ENCODE results near the gene OCA2.

Gene OCA2

DNA sequence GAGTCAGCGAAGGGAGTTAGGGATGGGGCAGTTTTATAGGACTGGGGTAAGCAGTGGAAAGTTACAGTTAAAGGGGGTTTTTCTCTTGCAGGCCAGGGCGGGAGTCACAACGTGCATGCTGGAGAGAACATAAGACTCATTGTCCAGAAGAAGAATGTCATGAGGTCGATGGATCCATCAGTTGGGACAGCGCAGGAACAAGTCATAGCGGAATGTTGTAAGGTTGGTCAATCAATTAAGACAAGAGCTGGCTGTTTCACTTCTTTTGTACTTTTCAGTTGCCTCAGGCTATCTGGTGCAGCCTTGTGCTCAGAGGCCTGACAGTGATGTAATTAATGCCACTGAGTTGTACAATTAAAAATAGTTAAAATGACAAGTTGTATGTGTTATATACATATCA lies 165.6 kb downstream of the OCA2 start:
- no peak for DNase-seq

DNA sequence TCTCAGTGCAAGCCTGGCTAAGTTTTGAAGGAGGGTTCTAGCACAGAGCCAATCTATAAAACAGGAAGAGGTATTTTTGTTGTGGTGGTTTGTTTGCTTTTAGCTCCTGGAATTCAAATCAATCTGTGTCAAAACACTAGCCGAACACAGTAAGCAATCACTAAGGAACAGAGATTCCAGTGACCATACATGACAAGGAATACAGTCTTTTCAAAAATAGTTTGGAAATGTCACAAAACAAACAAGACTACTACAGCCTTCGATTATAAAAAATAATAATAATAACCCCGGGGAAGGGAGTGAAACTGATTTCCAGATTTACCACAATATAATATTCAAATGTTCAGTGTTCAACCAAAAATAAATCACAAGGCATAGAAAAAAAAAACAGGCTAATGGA lies 166.5 kb downstream of the OCA2 start:
- DNase-seq = no peak

DNA sequence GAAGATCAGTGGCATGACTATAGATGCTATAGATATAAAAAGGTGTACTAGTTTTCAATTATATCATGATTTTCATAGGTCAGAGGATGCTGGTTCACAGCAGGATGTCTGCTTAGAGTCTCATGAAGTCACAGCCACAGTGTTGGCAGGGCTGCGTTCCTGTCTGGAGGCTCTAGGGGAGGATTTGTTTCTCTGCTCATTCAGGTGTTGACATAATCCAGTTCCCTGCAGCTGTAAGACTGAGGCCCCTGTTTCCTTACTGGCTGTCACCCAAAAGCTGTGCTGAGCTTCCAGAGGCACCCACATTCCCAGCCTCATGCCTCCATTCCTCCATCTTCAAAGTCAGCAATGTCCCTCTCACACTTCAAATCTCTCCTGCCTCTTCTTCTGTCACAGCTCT lies 170.7 kb downstream of the OCA2 start:
- DNase-seq = no peak

DNA sequence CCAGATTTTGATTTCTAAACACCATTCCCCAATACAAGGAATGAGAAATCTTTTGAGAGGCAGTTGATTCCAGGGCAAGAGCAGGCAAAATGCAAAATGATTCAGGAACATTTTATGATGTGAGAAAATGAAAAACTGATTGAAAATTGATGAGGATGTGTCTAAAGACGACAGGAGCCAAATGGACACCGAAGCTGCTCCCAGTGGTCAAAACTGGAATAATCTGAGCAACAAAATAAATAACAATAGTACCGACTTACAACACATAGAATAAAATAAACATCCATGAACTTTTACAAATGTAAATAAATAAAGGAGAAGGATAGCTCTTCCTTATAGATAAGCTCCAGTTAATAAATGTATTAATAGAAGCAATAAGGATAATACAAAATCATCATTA lies 186.8 kb downstream of the OCA2 start:
- no peak for DNase-seq

DNA sequence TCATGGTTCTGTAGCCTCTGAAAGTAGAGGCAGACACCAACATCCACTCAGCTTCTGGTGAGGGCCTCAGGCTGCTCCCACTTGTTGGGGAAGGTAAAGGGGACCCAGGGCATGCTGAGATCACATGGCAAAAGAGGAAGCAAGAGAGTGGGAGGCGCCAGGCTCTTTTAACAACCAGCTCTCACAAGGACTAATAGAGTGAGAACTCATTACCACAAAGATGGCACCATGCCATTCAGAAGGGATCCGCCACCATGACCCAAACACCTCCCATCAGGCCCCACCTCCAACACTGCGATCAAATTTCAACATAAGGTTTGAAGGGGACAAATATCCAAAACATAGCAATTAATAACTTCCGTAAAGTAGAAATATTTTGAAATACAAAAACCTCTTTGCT lies 192.3 kb downstream of the OCA2 start:
- no peak for DNase-seq

DNA sequence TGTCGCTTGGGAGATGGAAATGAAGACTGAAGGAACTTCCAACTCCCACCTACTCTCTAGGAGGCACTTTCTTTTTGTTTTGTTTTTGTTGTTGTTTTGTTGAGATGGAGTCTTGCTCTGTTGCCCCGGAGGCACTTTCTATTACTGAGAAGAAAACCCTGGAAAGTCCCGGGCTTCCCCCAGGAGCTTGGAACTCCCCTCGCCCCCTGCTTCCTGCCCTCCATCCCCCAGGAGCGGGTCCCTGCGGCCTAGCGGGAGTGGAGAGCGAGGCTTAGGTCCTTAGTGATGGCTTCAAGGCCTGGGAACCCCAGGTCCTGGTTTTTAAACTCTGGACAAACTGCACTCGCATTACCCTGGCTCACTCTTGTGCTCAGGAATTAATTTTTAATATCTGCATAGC lies 195.7 kb downstream of the OCA2 start:
- no peak for DNase-seq

DNA sequence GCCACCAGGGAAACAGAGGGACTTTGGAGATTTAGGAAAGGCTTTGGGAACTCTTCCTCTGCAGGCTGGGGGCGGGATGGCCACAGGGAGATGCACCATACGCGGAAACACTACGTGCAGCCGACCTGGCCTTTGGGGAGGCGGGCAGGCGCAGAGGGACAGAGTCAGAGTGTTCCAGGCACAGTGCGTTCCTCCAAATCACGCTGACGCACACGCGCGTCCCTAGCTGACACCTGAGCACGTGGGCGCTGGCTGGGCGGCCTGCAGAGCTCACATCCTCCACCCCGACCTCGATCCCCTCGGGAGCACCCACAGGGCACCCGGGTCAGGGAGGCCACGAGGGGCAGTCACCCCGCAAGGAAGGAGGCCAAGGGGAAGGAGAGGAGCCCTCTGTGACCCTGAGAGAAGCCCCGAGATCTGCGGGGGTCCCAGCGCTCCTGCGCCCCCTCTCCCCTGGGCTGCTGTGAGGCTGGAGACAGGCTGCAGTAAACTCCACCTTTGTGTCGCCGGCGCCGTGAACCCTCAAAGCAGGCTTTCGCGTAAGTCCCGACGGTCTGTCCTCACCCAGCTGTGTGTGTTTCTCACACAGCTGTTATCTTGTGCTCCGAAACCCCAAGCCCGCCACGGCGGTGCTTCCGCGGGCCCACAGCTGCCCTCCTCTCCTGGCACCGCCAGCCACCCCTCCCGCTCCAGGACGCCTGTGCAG lies 196.3 kb downstream of the OCA2 start:
- DNase-seq = no peak

DNA sequence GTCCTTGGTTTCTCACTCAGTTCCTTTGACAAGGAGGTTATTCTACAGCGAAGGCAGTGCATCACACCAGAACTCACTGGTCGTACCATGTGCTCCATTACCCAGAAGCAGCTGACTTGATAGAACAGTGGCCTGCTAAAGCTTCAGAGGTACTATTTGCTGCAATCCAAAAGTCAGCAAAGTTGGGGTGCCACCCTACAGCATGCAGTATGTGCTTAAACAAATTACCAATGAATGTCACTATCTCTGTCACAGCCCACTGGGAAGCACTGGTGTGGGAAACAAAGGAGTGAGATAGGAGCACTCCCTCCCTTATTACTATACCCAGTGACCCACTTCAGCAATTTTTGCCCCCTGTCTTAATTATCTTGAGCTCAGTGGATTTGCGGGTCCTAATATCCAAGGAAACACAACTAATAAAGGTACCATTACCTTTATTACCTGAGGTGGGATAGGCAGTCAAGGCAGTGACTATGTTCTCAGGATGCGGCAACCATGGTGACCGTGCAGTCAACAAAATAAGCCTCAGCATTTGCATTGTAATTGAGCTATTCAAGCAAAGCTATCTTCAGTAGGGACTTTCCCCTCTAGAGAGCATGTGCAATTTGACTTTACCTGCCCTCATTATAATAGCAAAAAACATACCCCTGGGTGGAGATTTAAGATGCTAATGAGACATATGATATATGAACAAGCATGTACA lies 199.4 kb downstream of the OCA2 start:
- DNase-seq = no peak

DNA sequence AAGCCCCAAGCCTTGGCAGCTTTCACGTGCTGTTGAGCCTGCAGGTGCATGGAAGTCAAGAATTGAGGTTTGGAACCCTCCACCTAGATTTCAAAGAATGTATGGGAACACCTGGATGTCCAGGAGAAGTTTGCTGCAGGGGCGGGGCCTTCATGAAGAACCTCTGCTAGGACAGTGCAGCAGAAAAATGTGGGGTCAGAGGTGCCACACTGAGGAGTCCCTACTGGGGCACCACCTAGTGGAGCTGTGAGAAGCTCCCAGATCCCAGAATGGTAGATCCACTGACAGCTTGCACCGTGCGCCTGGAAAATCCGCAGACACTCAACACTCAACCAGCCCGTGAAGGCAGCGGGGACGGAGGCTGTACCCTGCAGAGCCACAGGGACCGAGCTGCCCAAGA lies 201.6 kb downstream of the OCA2 start:
- no peak for DNase-seq

DNA sequence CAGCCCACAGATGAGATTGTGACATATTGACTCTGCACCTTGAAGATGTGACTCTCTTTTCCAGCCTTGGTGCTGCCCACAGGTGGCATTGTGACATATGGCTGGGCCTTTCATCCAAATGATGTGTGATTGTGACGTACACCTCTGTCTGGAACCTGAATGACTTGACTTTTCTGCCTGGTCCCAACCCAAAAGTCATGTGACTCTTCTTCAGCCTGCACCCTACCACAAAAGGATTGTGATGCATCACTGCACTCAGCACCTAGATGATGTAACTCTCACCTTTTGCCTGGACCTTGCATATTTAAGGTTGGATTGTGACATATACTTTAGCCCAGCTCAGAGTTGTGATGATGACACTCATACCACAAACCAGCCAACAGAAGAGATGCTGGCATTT lies 204.5 kb downstream of the OCA2 start:
- DNase-seq = no peak

DNA sequence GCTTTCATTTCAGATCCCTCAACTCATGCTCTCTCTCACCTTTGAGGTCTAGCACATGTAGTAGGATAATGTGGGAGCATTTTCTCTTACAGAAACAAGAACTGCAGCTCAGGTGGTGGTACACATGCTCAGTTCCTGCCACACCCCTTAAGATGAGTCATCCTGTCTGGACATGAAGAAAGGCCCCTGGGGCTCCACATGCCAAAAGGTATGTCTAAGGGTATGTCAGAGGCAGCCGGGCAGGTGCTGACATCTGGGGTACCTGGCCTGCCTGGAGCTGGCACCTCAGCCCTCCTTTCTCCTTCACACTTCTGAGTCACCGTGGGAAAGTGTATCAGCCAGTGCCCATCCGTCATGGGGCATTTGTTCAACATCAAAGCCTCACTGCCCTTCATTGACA lies 209.9 kb downstream of the OCA2 start:
- DNase-seq = no peak

DNA sequence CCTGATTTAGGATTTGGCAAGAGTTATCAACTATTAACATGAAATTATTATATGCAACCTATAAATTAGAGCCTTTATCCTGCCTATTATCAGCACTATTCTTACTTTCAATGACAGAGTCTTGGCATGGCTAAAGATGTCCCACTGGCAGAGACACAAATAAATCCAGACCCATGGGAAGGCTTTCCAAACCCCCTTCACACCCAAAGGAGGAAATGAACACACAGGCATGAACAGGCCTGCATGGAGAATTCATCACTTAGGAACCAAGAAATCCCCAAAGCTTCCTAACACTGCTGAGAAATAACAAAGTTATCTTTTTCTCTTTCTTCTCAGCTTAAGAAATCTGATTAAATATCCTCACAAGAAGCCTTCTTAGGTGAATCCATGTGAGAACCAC lies 213.9 kb downstream of the OCA2 start:
- DNase-seq = no peak

DNA sequence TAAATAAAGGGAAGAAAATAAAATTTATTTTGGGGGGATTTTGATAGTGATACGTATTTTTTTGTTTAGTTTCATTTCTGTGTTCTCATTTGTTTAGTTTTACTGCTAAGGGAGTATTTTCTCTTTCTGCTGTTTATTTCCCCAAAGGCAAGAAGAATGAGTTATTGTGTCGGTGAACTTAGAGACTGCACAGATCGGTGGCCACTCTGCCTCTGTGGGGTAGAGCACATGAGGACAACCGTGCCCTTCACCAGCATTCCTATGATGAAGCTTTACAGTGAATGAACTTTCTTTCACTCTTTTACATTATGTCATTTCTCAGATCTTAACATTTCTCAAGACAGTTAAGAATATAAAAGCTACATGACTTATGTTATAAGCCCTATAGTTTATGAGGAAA lies 214.4 kb downstream of the OCA2 start:
- DNase-seq = no peak

DNA sequence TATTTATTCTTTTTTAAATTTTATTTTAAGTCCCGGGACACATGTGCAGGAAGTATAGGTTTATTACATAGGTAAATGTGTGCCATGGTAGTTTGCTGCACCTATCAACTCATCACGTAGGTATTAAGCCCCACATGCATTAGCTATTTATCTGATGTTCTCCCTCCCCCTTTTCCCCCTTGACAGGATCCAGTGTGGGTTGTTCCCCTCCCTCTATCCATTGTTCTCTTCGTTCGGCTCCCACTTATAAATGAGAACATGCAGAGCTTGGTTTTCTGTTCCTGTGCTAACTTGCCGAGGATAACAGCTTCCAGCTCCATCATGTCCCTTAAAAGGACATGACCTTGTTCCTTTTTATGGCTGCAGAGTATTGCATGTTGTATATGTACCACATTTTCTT lies 220.3 kb downstream of the OCA2 start:
- no peak for DNase-seq

DNA sequence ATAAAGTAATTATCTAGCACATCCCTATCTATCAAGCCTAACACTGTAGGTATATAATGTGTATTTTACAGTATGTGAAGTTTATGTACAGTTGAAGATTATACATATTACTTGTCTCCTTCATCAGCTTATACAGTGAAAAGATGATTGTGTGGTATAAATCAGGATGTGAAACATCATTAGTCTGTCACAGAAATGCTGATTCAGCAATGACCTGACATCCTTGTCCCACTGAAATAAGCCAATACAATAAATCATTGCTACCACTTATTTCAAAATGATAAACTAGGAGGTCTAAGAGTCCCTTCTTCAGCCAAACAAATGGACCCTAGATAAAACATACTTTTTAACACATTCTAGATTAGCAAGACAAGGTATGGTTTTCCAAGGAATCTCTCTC lies 225.3 kb downstream of the OCA2 start:
- no peak for DNase-seq

DNA sequence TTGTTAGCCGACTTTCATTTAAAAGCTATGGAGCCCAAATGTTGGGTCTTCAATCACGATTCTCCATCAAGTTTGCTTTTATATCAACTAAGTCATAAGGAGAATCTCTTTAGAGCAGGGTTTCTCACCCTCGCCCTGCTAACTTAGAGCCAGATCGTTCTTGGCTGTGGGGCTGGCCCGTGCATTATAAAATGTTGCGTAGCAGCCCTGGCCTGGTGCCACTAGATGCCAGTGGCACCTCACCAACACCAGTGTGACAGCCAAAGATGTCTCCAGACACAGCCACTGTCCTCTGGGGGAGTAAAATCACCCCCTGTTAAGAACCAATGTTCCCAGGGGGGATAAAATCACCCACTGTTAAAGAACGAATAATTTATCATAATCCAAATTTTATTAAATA lies 226.1 kb downstream of the OCA2 start:
- DNase-seq = no peak

DNA sequence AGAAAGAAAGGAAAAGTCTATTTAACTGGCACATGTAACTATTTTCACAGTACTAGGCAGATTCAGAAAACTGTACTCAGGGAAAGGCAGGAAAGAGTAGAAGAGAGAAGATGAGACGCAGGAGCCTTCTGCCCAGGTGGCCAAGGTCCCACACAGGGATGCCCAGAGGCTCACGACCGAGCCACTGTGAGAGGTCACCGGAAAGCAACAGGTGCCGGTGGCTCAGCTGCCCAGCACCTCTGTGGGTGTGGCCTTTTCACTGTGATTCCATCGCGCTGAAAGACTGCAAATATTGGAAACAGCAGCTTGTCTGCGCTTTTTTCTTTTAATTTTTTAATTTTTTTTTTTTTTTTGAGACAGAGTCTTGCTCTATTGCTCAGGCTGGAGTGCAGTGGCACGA lies 226.8 kb downstream of the OCA2 start:
- no peak for DNase-seq

DNA sequence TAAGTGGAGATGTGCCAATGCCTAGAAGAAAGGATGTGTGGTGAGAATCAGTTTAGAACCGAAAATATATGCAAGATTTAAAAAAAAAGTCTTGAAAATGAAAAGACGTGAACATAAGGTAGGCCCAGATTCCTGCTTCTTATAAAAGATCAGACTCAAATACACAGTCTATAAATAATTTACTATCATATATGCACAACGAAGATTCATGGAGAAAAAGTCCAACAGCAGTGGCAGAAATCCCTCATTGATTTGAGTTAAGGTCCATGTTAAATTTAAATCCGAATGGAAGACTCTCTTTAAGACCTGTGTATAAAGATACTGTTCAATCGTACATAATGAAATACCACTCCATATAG lies 227.2 kb downstream of the OCA2 start:
- no peak for DNase-seq

DNA sequence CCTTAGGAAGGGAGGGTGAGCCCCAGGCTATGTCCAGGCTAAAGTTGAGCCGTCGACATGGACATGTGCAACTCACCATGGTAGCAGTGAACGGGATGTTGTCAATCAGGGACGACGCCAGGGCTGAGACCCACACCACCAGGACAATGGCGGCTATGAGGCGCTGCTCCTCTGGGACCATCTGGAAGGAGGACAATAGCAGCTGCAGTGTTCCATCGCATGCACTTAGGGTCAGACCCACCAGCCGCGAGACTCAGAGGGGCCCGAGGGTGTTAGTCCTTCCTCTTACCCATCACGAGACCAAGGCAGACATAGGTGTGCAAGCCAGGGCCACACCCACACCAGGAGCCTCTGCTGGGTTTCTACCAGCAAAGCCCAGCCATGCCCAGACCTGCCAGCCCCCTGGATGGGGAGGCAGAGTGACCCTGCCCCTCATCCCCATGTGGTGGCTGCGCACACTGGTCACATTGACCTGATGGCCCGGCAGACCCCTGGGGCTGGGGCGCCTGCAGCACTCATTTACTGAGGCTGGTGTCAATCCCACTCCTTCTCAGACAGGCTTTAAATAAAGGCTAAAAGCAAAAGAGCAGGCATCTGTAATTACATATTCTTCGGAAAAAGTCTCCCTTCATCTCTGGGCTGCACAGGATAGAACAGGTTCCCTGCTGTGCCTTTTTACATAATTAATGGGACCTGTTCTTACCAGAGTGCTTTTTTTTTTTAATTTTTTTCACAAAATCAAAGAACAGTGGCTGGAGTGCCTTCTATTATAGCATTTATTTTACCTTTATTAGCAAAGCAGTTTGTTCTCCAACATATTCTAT lies 227.8 kb downstream of the OCA2 start:
- DNase-seq = no peak

DNA sequence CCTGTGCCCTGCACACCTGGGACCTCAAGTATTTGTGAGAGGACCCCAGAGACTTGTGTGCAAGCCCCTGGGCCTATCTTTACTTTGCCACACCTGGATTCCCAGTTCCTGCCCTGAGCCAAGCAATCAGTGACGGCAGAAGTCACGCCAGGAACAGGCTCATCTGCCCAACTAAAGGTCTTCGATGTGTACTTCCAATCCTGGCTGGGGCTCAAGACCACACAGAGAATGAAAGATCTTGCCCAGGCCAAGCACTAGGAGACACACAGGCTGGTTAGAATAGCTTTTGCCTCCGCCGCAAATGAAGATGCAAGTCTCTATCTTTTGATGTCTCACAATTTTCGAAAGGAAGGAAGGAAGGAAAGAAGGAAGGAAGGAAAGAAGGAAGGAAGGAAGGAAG lies 228.8 kb downstream of the OCA2 start:
- no peak for DNase-seq

DNA sequence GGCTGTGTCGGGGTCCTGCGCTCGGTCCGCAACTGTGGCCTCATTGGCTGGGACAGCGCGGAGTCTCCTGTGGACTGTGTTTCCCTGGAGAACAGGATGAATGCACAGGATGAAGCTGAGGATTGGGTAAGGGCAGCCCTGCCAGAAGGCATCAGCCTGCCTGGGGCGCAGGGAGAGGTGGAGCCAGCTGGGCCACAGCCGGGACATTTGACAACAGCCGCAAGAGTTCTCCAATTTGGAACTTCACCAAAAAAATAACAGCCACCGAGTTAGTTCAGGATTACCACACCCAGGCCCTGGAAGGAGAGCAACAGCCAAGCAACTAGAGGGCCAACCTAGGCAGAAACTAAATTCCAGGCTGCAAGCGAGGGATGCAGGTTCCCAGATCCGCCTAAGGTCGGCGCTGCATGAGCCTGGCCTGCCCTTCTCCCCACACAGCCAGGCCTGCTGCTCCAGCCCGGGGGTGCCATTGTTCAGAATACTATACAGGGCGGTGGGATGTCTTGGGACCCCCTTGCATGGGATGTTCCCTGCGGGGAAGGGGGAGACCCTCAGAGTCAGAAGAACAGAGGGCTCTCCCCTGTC lies 229.3 kb downstream of the OCA2 start:
- no peak for DNase-seq

DNA sequence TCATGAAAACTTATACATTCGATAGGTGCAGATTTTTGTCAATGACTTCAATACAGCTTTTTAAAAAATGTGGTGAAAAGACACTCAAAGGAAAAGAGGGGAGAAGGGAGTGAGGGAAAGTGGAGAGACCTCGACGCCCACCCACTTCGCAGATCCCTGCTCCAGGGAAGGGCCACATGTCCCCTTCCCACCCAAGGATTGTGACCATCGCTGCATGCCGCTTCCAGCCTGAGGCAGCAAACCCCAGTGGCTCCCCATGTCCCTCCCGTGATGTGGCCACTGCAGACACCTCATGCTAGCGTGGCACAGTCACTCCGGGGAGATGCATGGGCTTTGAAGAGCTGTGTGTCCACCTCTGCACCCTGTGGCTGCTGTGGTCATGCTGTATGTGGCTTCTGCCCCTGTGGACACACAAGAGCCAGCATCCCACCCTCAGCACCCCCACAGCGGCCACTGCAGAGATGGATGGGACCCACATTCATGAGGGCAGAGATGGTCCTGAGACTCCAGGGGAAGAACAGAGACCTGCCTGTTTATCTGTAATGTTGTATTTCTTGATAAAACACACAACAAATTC lies 230.2 kb downstream of the OCA2 start:
- no peak for DNase-seq

DNA sequence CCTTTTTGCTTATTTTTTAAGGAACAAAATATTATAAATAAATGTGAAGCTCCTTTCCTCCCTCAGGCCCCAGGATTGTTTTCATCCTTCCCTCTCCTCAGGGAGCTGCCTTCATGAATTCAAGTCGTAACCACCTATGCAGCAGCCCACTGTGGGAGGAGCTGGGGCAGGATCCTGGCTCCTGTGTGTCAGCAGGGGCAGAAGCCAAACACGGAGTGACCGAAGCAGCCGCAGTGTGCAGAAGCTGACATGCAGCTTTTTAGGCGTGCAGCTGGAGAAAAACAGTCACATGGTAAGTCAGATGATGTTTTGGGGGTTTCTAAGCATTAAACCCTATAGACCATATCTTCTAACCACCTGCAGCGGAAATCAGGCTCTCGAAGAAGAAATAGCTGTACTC lies 231.3 kb downstream of the OCA2 start:
- DNase-seq = no peak
